SH-SY5Y (cell line): Measurements from ENCODE around the gene SIRPA.

Source experiments
- GATA2 ChIP-seq: IDR thresholded peaks from 2 replicates; pipeline ENCODE4 v1.6.1; 2011; ENCODE audit warnings: mild to moderate bottlenecking, low read depth, low read length
- GATA3 ChIP-seq: IDR thresholded peaks from 2 replicates; pipeline ENCODE4 v1.6.1; 2011; ENCODE audit warnings: low read depth, mild to moderate bottlenecking, low read length, moderate library complexity

GRCh38 chr20:1953621-1954020, 58.4 kb downstream of the SIRPA start:
- no peak for TF ChIP-seq GATA2
- no peak for TF ChIP-seq GATA3
